Measurements from ENCODE around the gene PAX8.

Gene PAX8

DNA sequence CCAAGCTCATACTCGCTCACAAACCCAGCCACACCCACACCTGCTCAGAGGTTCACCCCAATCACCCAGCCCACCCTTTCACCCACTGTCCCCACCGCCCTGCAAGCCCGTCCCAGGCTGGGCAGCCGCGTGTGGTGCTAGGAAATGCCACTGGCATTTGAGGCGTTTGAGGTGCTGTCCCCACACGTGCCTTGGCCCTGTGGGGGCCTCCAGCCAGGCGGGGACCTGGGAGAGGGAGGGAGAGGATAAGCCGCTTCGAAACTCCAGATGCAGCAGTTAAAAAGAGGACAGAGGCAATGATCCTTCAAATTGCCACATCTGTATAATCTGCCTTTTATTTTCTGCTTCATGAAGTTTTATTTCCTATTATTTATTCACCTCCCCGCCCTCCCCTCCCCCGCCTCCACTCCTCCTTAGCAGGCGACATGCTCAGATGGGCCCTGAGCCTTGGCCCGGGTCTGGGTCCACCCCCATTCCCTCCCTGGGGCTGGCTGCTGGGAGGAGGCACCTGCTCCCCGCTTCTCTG lies 69.0 kb downstream of the PAX8 start:
- H3K9ac ChIP-seq (ENCODE audit: insufficient read length, low read depth), result no peak overlapping the region
- peaks cover 6% of the 10 kb centered on the region for H3K4me1 ChIP-seq (ENCODE audit: insufficient read depth, insufficient read length)
- no peaks in the 10 kb centered on the region for H3K27me3 ChIP-seq (ENCODE audit: insufficient read depth, insufficient read length)
- TF ChIP-seq SUZ12 (IDR thresholded peaks at IDR 0.05; ENCODE audit: extremely low read depth, insufficient read depth, insufficient read length) (no peak), ZNF274 (IDR thresholded peaks at IDR 0.05; ENCODE audit: low read depth, low read length) (no peak), YY1 (IDR thresholded peaks at IDR 0.05; ENCODE audit: insufficient read depth, insufficient read length) (no peak)
- DNase-seq (ENCODE audit: low read depth, low spot score), result no peak
- H3K4me3 ChIP-seq (ENCODE audit: insufficient read length, low read depth), result no peak overlapping the region
- no peaks in the 10 kb centered on the region for H3K9me3 ChIP-seq (ENCODE audit: insufficient read depth, low read length)
- no peaks in the 10 kb centered on the region for H3K36me3 ChIP-seq (ENCODE audit: insufficient read depth, insufficient read length, low read length)

DNA sequence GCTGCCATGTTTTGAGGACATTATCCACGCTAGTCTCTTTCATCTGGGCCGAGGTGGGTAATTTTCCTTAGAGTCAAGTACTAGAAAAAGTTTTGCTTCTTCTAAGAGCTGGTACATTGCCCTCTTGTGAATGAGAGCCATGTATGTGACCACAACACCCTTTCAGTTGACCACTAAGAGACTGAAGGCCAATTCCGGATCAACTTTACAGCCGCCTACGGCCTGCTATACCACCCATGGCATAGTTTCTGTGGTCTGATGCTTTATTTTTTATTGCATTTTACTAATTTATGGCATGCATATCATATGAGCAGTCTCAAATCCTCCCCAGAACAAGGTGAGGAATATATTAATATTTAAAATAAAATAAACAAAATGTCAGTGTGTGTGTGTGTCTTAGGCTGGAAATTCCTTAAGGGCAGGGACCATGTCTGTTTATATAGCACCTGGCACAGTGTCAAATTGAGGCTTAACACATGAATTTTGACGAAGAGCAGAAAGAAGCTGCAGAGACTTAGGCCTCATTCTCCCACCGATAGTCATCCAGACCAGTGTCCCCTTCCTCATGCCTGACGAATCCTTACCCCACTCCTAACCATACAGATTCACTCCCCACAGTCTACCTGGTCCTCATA lies 69.6 kb downstream of the PAX8 start:
- peaks cover 11% of the 10 kb centered on the region for H3K4me1 ChIP-seq (ENCODE audit: insufficient read depth, insufficient read length)
- DNase-seq (ENCODE audit: low read depth, low spot score), result no peak

DNA sequence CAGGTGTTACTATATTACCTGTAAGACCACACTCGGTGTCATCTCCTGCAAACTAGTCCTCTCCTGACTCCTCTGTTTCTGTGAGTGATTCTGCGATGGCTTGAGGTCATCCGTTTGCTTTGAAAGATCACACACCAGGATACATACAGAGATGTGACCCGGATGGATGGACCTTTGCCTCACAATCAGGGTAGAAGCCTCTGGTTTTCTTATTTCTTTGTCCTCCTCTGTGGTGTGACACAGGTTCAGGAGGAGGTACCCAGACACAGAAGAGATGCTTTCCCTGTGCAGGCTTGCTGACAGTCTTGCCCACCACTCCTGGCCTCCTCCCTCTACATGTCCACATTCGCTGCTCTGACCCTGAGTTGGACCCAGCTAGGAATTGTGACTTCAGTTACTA lies 70.3 kb downstream of the PAX8 start:
- Histone ChIP-seq H3K36me3 (ENCODE audit: insufficient read depth, insufficient read length, low read length) (no peaks in the 10 kb centered on the region), H3K4me3 (ENCODE audit: insufficient read length, low read depth) (no peak overlapping the region), H3K4me1 (ENCODE audit: insufficient read depth, insufficient read length) (peaks cover 13% of the 10 kb centered on the region), H3K27me3 (ENCODE audit: insufficient read depth, insufficient read length) (no peaks in the 10 kb centered on the region), H3K9me3 (ENCODE audit: insufficient read depth, low read length) (no peaks in the 10 kb centered on the region), H3K9ac (ENCODE audit: insufficient read length, low read depth) (no peak overlapping the region)
- TF ChIP-seq ZNF274 (IDR thresholded peaks at IDR 0.05; ENCODE audit: low read depth, low read length) (no peak), SUZ12 (IDR thresholded peaks at IDR 0.05; ENCODE audit: extremely low read depth, insufficient read depth, insufficient read length) (no peak), YY1 (IDR thresholded peaks at IDR 0.05; ENCODE audit: insufficient read depth, insufficient read length) (no peak)
- DNase-seq (ENCODE audit: low read depth, low spot score), result no peak

More for the DNA sequence above, 69.6 kb downstream of the PAX8 start:
- no peak overlapping the region for H3K9ac ChIP-seq (ENCODE audit: insufficient read length, low read depth)
- H3K4me3 ChIP-seq (ENCODE audit: insufficient read length, low read depth), result no peak overlapping the region
- H3K27me3 ChIP-seq (ENCODE audit: insufficient read depth, insufficient read length), result no peaks in the 10 kb centered on the region
- H3K36me3 ChIP-seq (ENCODE audit: insufficient read depth, insufficient read length, low read length), result no peaks in the 10 kb centered on the region
- no peaks in the 10 kb centered on the region for H3K9me3 ChIP-seq (ENCODE audit: insufficient read depth, low read length)
- no peak for TF ChIP-seq SUZ12 (IDR thresholded peaks at IDR 0.05; ENCODE audit: extremely low read depth, insufficient read depth, insufficient read length)
- no peak for TF ChIP-seq ZNF274 (IDR thresholded peaks at IDR 0.05; ENCODE audit: low read depth, low read length)
- no peak for TF ChIP-seq YY1 (IDR thresholded peaks at IDR 0.05; ENCODE audit: insufficient read depth, insufficient read length)

- Histone ChIP-seq H3K4me3 (ENCODE audit: insufficient read length, low read depth) (no peak overlapping the region), H3K4me1 (ENCODE audit: insufficient read depth, insufficient read length) (peaks cover 10% of the 10 kb centered on the region), H3K9ac (ENCODE audit: insufficient read length, low read depth) (no peak overlapping the region), H3K9me3 (ENCODE audit: insufficient read depth, low read length) (no peaks in the 10 kb centered on the region), H3K27me3 (ENCODE audit: insufficient read depth, insufficient read length) (no peaks in the 10 kb centered on the region), H3K36me3 (ENCODE audit: insufficient read depth, insufficient read length, low read length) (no peaks in the 10 kb centered on the region)
- DNase-seq (ENCODE audit: low read depth, low spot score), result no peak
- TF ChIP-seq ZNF274 (IDR thresholded peaks at IDR 0.05; ENCODE audit: low read depth, low read length), result no peak
- TF ChIP-seq SUZ12 (IDR thresholded peaks at IDR 0.05; ENCODE audit: extremely low read depth, insufficient read depth, insufficient read length), result no peak
- TF ChIP-seq YY1 (IDR thresholded peaks at IDR 0.05; ENCODE audit: insufficient read depth, insufficient read length), result no peak
Observed at GRCh38 chr2:113207021-113207420, 71.7 kb downstream of the PAX8 start.

DNA sequence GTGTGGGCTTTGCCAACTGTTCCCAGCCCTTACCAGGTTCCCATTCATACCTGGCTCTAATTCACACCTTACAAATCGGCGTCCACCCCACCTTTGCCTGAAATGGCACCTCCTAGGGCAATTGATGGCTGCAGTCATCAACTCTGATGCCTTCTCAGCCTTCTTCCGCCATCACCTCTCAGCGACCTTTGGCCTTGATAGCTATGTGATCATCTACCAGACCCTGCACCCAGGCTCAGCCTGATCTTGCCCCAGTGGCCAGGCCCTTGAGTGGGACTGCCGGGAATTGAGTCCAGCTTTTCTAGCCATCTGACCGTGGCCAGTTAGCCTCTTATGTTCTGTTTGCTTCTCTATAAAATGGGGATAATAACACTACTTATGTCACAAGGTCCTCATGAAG lies 72.5 kb downstream of the PAX8 start:
- Histone ChIP-seq H3K9ac (ENCODE audit: insufficient read length, low read depth) (no peak overlapping the region), H3K4me3 (ENCODE audit: insufficient read length, low read depth) (no peak overlapping the region), H3K4me1 (ENCODE audit: insufficient read depth, insufficient read length) (peaks cover 6% of the 10 kb centered on the region), H3K9me3 (ENCODE audit: insufficient read depth, low read length) (no peaks in the 10 kb centered on the region), H3K27me3 (ENCODE audit: insufficient read depth, insufficient read length) (no peaks in the 10 kb centered on the region), H3K36me3 (ENCODE audit: insufficient read depth, insufficient read length, low read length) (no peaks in the 10 kb centered on the region)
- DNase-seq (ENCODE audit: low read depth, low spot score), result no peak
- no peak for TF ChIP-seq YY1 (IDR thresholded peaks at IDR 0.05; ENCODE audit: insufficient read depth, insufficient read length)
- TF ChIP-seq SUZ12 (IDR thresholded peaks at IDR 0.05; ENCODE audit: extremely low read depth, insufficient read depth, insufficient read length), result no peak
- TF ChIP-seq ZNF274 (IDR thresholded peaks at IDR 0.05; ENCODE audit: low read depth, low read length), result no peak

- Histone ChIP-seq H3K4me3 (ENCODE audit: insufficient read length, low read depth) (no peak overlapping the region), H3K9me3 (ENCODE audit: insufficient read depth, low read length) (no peaks in the 10 kb centered on the region), H3K9ac (ENCODE audit: insufficient read length, low read depth) (no peak overlapping the region), H3K36me3 (ENCODE audit: insufficient read depth, insufficient read length, low read length) (no peaks in the 10 kb centered on the region), H3K27me3 (ENCODE audit: insufficient read depth, insufficient read length) (no peaks in the 10 kb centered on the region), H3K4me1 (ENCODE audit: insufficient read depth, insufficient read length) (peaks cover 6% of the 10 kb centered on the region)
- DNase-seq (ENCODE audit: low read depth, low spot score), result peak; percentile 67
- no peak for TF ChIP-seq YY1 (IDR thresholded peaks at IDR 0.05; ENCODE audit: insufficient read depth, insufficient read length)
- no peak for TF ChIP-seq ZNF274 (IDR thresholded peaks at IDR 0.05; ENCODE audit: low read depth, low read length)
- no peak for TF ChIP-seq SUZ12 (IDR thresholded peaks at IDR 0.05; ENCODE audit: extremely low read depth, insufficient read depth, insufficient read length)
Observed at GRCh38 chr2:113203901-113204519, 74.7 kb downstream of the PAX8 start.

DNA sequence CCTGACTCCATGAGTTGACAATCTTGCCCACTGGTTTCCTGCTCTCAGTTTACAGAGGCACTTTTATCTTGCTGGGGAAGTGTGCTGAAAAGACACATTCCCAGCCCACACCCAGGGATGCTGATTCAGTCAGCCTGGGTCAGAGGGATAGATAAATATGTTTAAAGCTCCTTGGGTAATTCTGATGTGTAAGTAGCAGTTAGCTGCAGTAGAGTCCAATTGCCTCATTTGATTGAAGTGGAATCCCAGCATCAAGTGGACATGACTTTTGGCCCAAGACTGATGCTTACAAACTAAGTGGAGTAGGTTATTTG lies 75.5 kb downstream of the PAX8 start:
- Histone ChIP-seq H3K9me3 (ENCODE audit: insufficient read depth, low read length) (no peaks in the 10 kb centered on the region), H3K36me3 (ENCODE audit: insufficient read depth, insufficient read length, low read length) (no peaks in the 10 kb centered on the region), H3K4me1 (ENCODE audit: insufficient read depth, insufficient read length) (peaks cover 6% of the 10 kb centered on the region), H3K27me3 (ENCODE audit: insufficient read depth, insufficient read length) (peaks cover 5% of the 10 kb centered on the region), H3K9ac (ENCODE audit: insufficient read length, low read depth) (no peak overlapping the region), H3K4me3 (ENCODE audit: insufficient read length, low read depth) (no peak overlapping the region)
- TF ChIP-seq ZNF274 (IDR thresholded peaks at IDR 0.05; ENCODE audit: low read depth, low read length) (no peak), YY1 (IDR thresholded peaks at IDR 0.05; ENCODE audit: insufficient read depth, insufficient read length) (no peak), SUZ12 (IDR thresholded peaks at IDR 0.05; ENCODE audit: extremely low read depth, insufficient read depth, insufficient read length) (no peak)
- DNase-seq (ENCODE audit: low read depth, low spot score), result no peak
